HepG2 (cell line): ENCODE data around the gene COG5. TPM values are rescaled to one million over a fixed set of nuclear protein-coding genes. Genes with fewer than 3 reads are reported as not detected.

Experiments
- ARID4A ChIP-seq: sonication (generic); formaldehyde crosslinking; IDR thresholded peaks from 2 replicates; pipeline ENCODE4 v1.5.0; 2020; ENCODE audit warnings: mild to moderate bottlenecking, missing genetic modification reagents, borderline replicate concordance
- BHLHE40 ChIP-seq: IDR thresholded peaks from 2 replicates; pipeline ENCODE4 v1.6.1; 2011; ENCODE audit warnings: low read length, improper control_type of control experiment
- EZH2 ChIP-seq: conservative IDR thresholded peaks from 2 replicates; pipeline ENCODE4 v1.6.1; 2012; ENCODE audit warnings: mild to moderate bottlenecking, low read depth, low read length, moderate library complexity
- HBP1 ChIP-seq: IDR thresholded peaks from 2 replicates; pipeline ENCODE4 v1.6.1; 2016; ENCODE audit warnings: low read depth, control low read depth
- HOMEZ ChIP-seq: IDR thresholded peaks from 2 replicates; pipeline ENCODE4 v1.6.1; 2016; ENCODE audit warnings: low read depth
- SAFB2 ChIP-seq: sonication (generic); formaldehyde crosslinking; IDR thresholded peaks from 2 replicates; pipeline ENCODE4 v1.5.1; 2020; ENCODE audit warnings: missing genetic modification reagents, low read depth, mild to moderate bottlenecking, borderline replicate concordance
- SMAD1 ChIP-seq: sonication (generic); formaldehyde crosslinking; IDR thresholded peaks from 2 replicates; pipeline ENCODE4 v1.4.0; 2020; ENCODE audit warnings: missing genetic modification reagents, low read depth, mild to moderate bottlenecking, borderline replicate concordance
- ZMAT3 ChIP-seq: sonication (generic); formaldehyde crosslinking; conservative IDR thresholded peaks from 2 replicates; pipeline ENCODE4 v1.7.0; 2021; ENCODE audit warnings: missing genetic modification reagents
- ZNF136 ChIP-seq: sonication (generic); formaldehyde crosslinking; IDR thresholded peaks from 2 replicates; pipeline ENCODE4 v1.8.1; 2022; ENCODE audit warnings: low read depth, mild to moderate bottlenecking, moderate library complexity, missing genetic modification reagents
- ZNF225 ChIP-seq: sonication (generic); formaldehyde crosslinking; IDR thresholded peaks from 2 replicates; pipeline ENCODE4 v1.4.0; 2020; ENCODE audit warnings: mild to moderate bottlenecking, missing genetic modification reagents
- ZNF687 ChIP-seq: sonication (generic); formaldehyde crosslinking; IDR thresholded peaks from 2 replicates; pipeline ENCODE4 v1.5.1; 2020; ENCODE audit warnings: mild to moderate bottlenecking, missing genetic modification reagents, moderate library complexity
- ZNF737 ChIP-seq: sonication (generic); formaldehyde crosslinking; IDR thresholded peaks from 2 replicates; pipeline ENCODE4 v1.5.0; 2020; ENCODE audit warnings: missing genetic modification reagents, mild to moderate bottlenecking, borderline replicate concordance
- ZNF800 ChIP-seq: sonication (generic); formaldehyde crosslinking; IDR thresholded peaks from 2 replicates; pipeline ENCODE4 v1.4.0; 2020; ENCODE audit warnings: missing genetic modification reagents
- ZNF839 ChIP-seq: sonication (generic); formaldehyde crosslinking; IDR thresholded peaks from 2 replicates; pipeline ENCODE4 v1.4.0; 2020; ENCODE audit warnings: missing genetic modification reagents, mild to moderate bottlenecking, borderline replicate concordance
- polyA plus RNA-seq, 8 experiments: library from polyadenylated mRNA; depleted of rRNA in 3 of 8; stranded (reverse) in 7 of 8; unstranded in 1 of 8; fragments of >200 nt; fragmentation: Illumina TruSeq in 4 of 8; extraction: Trizol in 4 of 8; gene quantifications; 2 replicates each; pipeline versions ENCODE4 v1.2.1 to v1.2.3, GENCODE V29; 2011 to 2016; ENCODE audit warnings: low read depth in 4 of 8, missing spikeins in 1 of 8, mixed read lengths in 1 of 8; ENCODE audit not compliant: insufficient read depth in 1 of 8
- total RNA-seq, 5 experiments: library from RNA; depleted of rRNA; stranded (reverse); fragments of >200 nt; fragmentation: Illumina TruSeq; extraction: Trizol; gene quantifications; 2 replicates each; pipeline ENCODE4 v1.2.3, GENCODE V29; 2016; ENCODE audit warnings: low read depth in 1 of 5

COG5 gene
- total and polyA plus RNA-seq, 2 of the 13 experiments (the other 11 are each of a cell fraction or from before 2014, with no cell fraction given) = 20.4 to 31.3 TPM

GRCh38 chr7:107168233-107169119, 395.2 kb downstream of the COG5 start, which contains the start of gene HBP1 (continued):
- TF ChIP-seq ARID4A (CRISPR knock-in tag) (peak; percentile 88), HBP1 (CRISPR knock-in tag) (peak; percentile 23; the same call in 1 of the 2 replicates), EZH2 (no peak), SMAD1 (CRISPR knock-in tag) (no peak; the same call in 1 of the 2 replicates), ZNF136 (no peak), HOMEZ (CRISPR knock-in tag) (no peak; the same call in 1 of the 2 replicates), ZNF225 (CRISPR knock-in tag) (no peak), SAFB2 (CRISPR knock-in tag) (no peak; the same call in 1 of the 2 replicates), BHLHE40 (peak; percentile 70), ZMAT3 (CRISPR knock-in tag) (no peak), ZNF737 (CRISPR knock-in tag) (no peak), ZNF687 (peak; percentile 67), ZNF839 (CRISPR knock-in tag) (no peak), ZNF800 (CRISPR knock-in tag) (no peak)
